ENCODE measurements around the gene THBS2. TPM values are rescaled to one million over a fixed set of nuclear protein-coding genes. Genes with fewer than 3 reads are reported as not detected.

THBS2 gene
- total RNA-seq, 3 donors from 2014 or later: 3.7 to 39.1 (median 4.0) TPM

- no peak for TF ChIP-seq CTCF (IDR thresholded peaks at IDR 0.05)
- Histone ChIP-seq H3K4me3 (no peak overlapping the region), H3K4me1 (ENCODE audit: low read depth) (no peaks in the 10 kb centered on the region), H3K9me3 (no peaks in the 10 kb centered on the region), H3K36me3 (ENCODE audit: low read depth) (no peaks in the 10 kb centered on the region)
- ATAC-seq: no peak
- DNase-seq: no peak
- intact Hi-C loops (cut with DNase I, micrococcal nuclease): no loop called here
These were observed 80.7 kb downstream of the THBS2 start for GRCh38 chr6:169172946-169173345.

GRCh38 chr6:169172456-169172855 is 81.2 kb downstream of the THBS2 start:
- no peak for DNase-seq
- H3K4me1 ChIP-seq (ENCODE audit: low read depth): no peaks in the 10 kb centered on the region
- no peak for TF ChIP-seq CTCF (IDR thresholded peaks at IDR 0.05)
- H3K9me3 ChIP-seq: no peaks in the 10 kb centered on the region
- H3K36me3 ChIP-seq (ENCODE audit: low read depth): no peaks in the 10 kb centered on the region
- no peak for ATAC-seq
- H3K4me3 ChIP-seq: no peak overlapping the region
- intact Hi-C loops (cut with DNase I, micrococcal nuclease): no loop called here

- TF ChIP-seq CTCF (IDR thresholded peaks at IDR 0.05): no peak
- no peaks in the 10 kb centered on the region for H3K36me3 ChIP-seq (ENCODE audit: low read depth)
- ATAC-seq (no peak), DNase-seq (no peak)
- no peaks in the 10 kb centered on the region for H3K9me3 ChIP-seq
- H3K4me3 ChIP-seq: no peak overlapping the region
- intact Hi-C loops (cut with DNase I, micrococcal nuclease): no loop called here
- no peaks in the 10 kb centered on the region for H3K4me1 ChIP-seq (ENCODE audit: low read depth)
These were observed 81.7 kb downstream of the THBS2 start for GRCh38 chr6:169171951-169172350.

GRCh38 chr6:169171016-169171415 is 82.6 kb downstream of the THBS2 start:
- DNase-seq (no peak), ATAC-seq (no peak)
- intact Hi-C loops (cut with DNase I, micrococcal nuclease): no loop called here
- no peaks in the 10 kb centered on the region for H3K9me3 ChIP-seq
- H3K4me3 ChIP-seq: no peak overlapping the region
- no peaks in the 10 kb centered on the region for H3K4me1 ChIP-seq (ENCODE audit: low read depth)
- TF ChIP-seq CTCF (IDR thresholded peaks at IDR 0.05): no peak
- no peaks in the 10 kb centered on the region for H3K36me3 ChIP-seq (ENCODE audit: low read depth)

- TF ChIP-seq CTCF (IDR thresholded peaks at IDR 0.05): no peak
- H3K9me3 ChIP-seq: no peaks in the 10 kb centered on the region
- no peak for DNase-seq
- H3K4me3 ChIP-seq: no peak overlapping the region
- intact Hi-C loops (cut with DNase I, micrococcal nuclease): no loop called here
- no peak for ATAC-seq
- H3K4me1 ChIP-seq (ENCODE audit: low read depth): no peaks in the 10 kb centered on the region
- no peaks in the 10 kb centered on the region for H3K36me3 ChIP-seq (ENCODE audit: low read depth)
These were observed 83.1 kb downstream of the THBS2 start for GRCh38 chr6:169170583-169170955.

GRCh38 chr6:169169941-169170582 is 83.6 kb downstream of the THBS2 start:
- Histone ChIP-seq H3K4me3 (no peak overlapping the region), H3K9me3 (no peaks in the 10 kb centered on the region), H3K4me1 (ENCODE audit: low read depth) (no peaks in the 10 kb centered on the region), H3K36me3 (ENCODE audit: low read depth) (no peaks in the 10 kb centered on the region)
- ATAC-seq (no peak), DNase-seq (no peak)
- intact Hi-C loops (cut with DNase I, micrococcal nuclease): no loop called here
- TF ChIP-seq CTCF (IDR thresholded peaks at IDR 0.05): no peak

Measured in mucosa of descending colon (tissue), 3 donors.